ENCODE results near the gene STMN3. TPM values are rescaled to one million over a fixed set of nuclear protein-coding genes. Genes with fewer than 3 reads are reported as not detected.

The STMN3 gene
- total RNA-seq, 2 experiments from 2014 or later: 42.1 to 45.6 TPM

DNA sequence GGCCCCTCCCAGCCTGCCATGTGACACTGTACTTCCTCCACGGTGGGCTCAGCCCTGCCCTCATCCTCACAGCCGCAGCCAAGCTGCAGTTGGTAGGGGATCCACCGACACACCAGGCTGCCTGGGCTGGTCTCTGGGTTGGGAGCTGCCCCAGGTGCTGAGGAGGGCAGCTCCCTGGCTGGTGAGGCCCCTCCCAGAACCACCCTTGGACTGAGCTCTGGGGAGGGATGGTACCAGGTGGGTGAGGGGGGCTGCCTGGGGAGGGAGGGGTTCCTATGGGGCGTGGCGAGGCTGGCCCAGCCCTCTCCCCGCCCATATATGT, 43.0 kb upstream of the STMN3 start:
- Mint-ChIP-seq H3K27ac (peak overlapping the region; percentile 58), H3K9me3 (no peaks in the 10 kb centered on the region), H3K4me1 (peaks cover 5% of the 10 kb centered on the region), H3K27me3 (no peaks in the 10 kb centered on the region), H3K4me3 (no peak overlapping the region), H3K36me3 (peaks cover 7% of the 10 kb centered on the region)
- DNase-seq (no peak), ATAC-seq (ENCODE audit: low read depth) (peak; percentile 70)
- POLR2A ChIA-PET: interaction anchor here (0.9 to 2.6 kb wide), 4 partner anchors 11 to 69 kb away, joined by 3 to 16 read pairs (median 4); partner anchors contain the start of genes ARFRP1, GMEB2, LIME1 and RTEL1

GRCh38 chr20:63695424-63696305, 42.4 kb upstream of the STMN3 start:
- H3K9me3 Mint-ChIP-seq: no peaks in the 10 kb centered on the region
- H3K4me3 Mint-ChIP-seq: no peak overlapping the region
- H3K4me1 Mint-ChIP-seq: peaks cover 5% of the 10 kb centered on the region
- H3K27me3 Mint-ChIP-seq: no peaks in the 10 kb centered on the region
- POLR2A ChIA-PET: interaction anchor here (0.9 to 2.6 kb wide), 3 partner anchors 12 to 41 kb away, joined by 3 to 16 read pairs (median 4); partner anchors contain the start of genes ARFRP1, LIME1, RTEL1 and ZGPAT
- DNase-seq: no peak
- peak overlapping the region; percentile 58 for H3K27ac Mint-ChIP-seq
- ATAC-seq (ENCODE audit: low read depth): no peak
- peaks cover 7% of the 10 kb centered on the region for H3K36me3 Mint-ChIP-seq

DNA sequence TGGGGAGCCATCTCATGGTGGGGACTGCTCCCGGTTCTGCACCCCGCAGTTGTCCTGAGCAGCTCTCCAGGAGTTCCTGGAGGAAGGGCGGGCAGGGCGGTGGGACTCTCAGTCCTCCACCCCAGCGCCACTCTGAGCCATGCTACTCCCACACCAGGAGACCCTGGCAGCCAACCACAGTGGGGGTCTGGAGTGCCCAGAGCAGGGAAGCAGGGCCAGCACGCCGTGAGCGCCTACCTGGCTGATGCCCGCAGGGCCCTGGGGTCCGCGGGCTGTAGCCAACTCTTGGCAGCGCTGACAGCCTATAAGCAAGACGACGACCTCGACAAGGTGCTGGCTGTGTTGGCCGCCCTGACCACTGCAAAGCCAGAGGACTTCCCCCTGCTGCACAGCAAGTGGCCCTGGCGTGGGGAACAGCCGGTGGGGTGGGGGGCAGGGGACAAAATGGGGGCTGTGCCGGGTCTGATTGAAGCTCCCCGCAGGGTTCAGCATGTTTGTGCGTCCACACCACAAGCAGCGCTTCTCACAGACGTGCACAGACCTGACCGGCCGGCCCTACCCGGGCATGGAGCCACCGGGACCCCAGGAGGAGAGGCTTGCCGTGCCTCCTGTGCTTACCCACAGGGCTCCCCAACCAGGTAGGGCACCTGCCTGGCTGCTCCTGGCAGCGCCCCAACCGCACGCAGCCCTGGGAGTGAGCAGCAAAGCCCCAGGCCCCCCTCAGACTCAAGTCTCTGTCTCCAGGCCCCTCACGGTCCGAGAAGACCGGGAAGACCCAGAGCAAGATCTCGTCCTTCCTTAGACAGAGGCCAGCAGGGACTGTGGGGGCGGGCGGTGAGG, 41.6 kb upstream of the STMN3 start:
- no peak for DNase-seq
- Mint-ChIP-seq H3K27ac (no peak overlapping the region), H3K9me3 (no peaks in the 10 kb centered on the region), H3K27me3 (no peaks in the 10 kb centered on the region), H3K36me3 (peaks cover 7% of the 10 kb centered on the region), H3K4me3 (no peak overlapping the region), H3K4me1 (peaks cover 5% of the 10 kb centered on the region)
- POLR2A ChIA-PET: interaction anchor here (0.9 kb wide), 1 partner anchor 42 kb away, joined by 3 read pairs; the partner anchor contains the start of gene LIME1
- ATAC-seq (ENCODE audit: low read depth): no peak

GRCh38 chr20:63693733-63694583, 40.7 kb upstream of the STMN3 start:
- Mint-ChIP-seq H3K9me3 (no peaks in the 10 kb centered on the region), H3K27me3 (no peaks in the 10 kb centered on the region), H3K4me1 (peaks cover 5% of the 10 kb centered on the region), H3K27ac (peak overlapping the region; percentile 89), H3K36me3 (peaks cover 7% of the 10 kb centered on the region), H3K4me3 (peak overlapping the region; percentile 32)
- no peak for DNase-seq
- ATAC-seq (ENCODE audit: low read depth): no peak
- POLR2A ChIA-PET: no interaction called here

GRCh38 chr20:63693083-63693732, 40.0 kb upstream of the STMN3 start:
- no peak overlapping the region for H3K4me3 Mint-ChIP-seq
- peaks cover 7% of the 10 kb centered on the region for H3K36me3 Mint-ChIP-seq
- no peak overlapping the region for H3K27ac Mint-ChIP-seq
- ATAC-seq (ENCODE audit: low read depth): no peak
- POLR2A ChIA-PET: no interaction called here
- no peak for DNase-seq
- H3K4me1 Mint-ChIP-seq: peaks cover 5% of the 10 kb centered on the region
- no peaks in the 10 kb centered on the region for H3K27me3 Mint-ChIP-seq
- no peaks in the 10 kb centered on the region for H3K9me3 Mint-ChIP-seq

DNA sequence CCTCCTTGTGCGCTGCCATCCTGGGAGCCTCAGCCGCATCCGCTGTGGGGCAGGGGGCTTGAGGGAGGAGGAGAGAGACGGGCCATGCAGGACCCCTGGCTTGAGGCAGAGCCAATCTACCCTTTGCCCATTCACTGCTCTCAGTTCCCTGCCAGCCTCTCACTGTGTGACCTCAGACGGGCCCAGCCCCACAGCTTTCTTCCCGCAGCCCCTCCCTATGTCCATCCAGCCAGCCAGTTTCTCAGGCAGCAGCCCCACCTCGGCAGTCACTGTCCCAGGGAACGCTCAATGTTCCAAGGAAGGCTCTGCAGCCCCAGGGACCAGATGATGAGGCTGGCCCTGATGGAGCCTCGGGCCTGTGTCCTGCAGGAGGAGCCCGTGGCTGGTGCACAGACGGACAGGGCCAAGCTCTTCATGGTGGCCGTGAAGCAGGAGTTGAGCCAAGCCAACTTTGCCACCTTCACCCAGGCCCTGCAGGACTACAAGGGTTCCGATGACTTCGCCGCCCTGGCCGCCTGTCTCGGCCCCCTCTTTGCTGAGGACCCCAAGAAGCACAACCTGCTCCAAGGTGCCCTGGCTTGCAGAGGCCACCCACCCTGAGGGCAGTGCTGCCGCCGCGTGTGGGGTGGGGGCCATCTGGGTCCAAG, 39.3 kb upstream of the STMN3 start:
- Mint-ChIP-seq H3K27me3 (no peaks in the 10 kb centered on the region), H3K4me1 (peaks cover 5% of the 10 kb centered on the region), H3K4me3 (no peak overlapping the region), H3K36me3 (peaks cover 7% of the 10 kb centered on the region), H3K9me3 (no peaks in the 10 kb centered on the region), H3K27ac (no peak overlapping the region)
- DNase-seq (no peak), ATAC-seq (ENCODE audit: low read depth) (no peak)
- POLR2A ChIA-PET: no interaction called here

DNA sequence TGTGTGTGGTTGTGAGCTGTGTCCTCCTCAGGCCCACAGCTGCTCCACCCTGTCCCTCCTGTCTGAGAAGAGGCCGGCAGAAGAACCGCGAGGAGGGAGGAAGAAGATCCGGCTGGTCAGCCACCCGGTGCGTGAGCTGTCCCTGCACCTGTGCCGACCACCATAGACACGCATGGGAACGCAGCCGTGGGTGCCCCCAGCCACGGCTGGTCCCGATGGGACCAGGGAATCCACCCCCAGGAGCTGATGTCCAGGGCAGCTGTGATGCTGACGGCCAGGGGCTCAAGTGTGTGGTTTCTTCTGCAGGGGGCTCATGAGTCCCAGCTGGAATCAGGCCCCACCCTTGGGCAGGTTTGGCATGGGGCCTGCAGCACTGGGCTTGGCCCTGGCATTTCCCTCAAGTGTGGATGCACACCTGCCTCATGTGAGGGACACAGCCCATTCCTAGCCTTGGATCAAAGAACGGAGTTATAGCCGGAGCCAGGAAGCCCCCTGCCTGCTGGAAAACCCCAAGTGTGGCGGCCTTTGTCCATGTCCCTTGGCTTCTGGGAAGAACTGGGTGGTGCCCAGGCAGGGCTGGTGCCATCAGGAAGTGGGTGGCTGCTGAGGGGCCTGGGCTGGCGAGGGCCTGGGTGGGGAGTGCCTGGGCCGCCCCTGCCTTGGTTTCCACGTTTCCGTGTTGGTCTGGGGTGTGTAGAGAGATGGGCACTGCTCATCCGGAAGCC, 38.6 kb upstream of the STMN3 start:
- Mint-ChIP-seq H3K4me1 (peaks cover 5% of the 10 kb centered on the region), H3K27ac (no peak overlapping the region), H3K27me3 (no peaks in the 10 kb centered on the region), H3K36me3 (peaks cover 7% of the 10 kb centered on the region), H3K4me3 (no peak overlapping the region), H3K9me3 (no peaks in the 10 kb centered on the region)
- DNase-seq (no peak), ATAC-seq (ENCODE audit: low read depth) (no peak)
- POLR2A ChIA-PET: no interaction called here

- H3K27ac Mint-ChIP-seq: no peak overlapping the region
These were observed 37.9 kb upstream of the STMN3 start for GRCh38 chr20:63690898-63691710.

DNA sequence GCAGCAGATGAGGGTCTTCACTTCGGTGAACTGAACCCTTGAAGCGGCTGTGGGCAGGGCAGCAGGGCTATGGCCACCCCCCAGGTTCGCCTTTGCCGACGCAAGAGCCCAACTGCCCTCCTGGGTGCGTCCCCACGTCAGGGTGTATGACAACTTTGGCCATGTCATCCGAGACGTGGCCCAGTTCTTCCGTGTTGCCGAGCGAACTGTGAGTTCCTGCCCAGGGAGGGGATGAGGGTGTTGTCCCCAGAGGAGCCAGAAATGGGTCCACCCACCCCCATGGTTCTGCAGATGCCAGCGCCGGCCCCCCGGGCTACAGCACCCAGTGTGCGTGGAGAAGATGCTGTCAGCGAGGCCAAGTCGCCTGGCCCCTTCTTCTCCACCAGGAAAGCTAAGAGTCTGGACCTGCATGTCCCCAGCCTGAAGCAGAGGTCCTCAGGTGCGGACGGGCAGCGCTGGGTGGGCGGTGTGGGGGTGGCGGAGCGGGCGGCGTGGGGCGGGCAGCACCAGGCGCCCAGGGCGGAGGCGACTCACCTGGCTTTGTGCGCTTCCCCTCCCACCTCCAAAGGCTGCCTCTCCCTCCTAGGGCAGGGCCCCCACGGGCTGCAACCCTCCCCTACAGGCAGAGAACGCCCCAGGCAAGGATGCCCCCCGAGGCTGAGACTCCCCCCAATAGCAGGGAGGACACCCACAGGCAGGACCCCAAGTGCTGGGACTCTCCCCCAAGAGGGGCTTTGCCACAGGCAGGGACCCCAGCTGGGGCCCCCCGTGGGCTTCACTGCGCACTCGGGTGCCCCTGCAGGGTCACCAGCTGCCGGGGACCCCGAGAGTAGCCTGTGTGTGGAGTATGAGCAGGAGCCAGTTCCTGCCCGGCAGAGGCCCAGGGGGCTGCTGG, 37.0 kb upstream of the STMN3 start:
- POLR2A ChIA-PET: no interaction called here
- peaks cover 5% of the 10 kb centered on the region for H3K36me3 Mint-ChIP-seq
- DNase-seq: no peak
- peaks cover 2% of the 10 kb centered on the region for H3K4me1 Mint-ChIP-seq
- no peaks in the 10 kb centered on the region for H3K27me3 Mint-ChIP-seq
- ATAC-seq (ENCODE audit: low read depth): no peak
- no peaks in the 10 kb centered on the region for H3K9me3 Mint-ChIP-seq
- no peak overlapping the region for H3K27ac Mint-ChIP-seq
- H3K4me3 Mint-ChIP-seq: no peak overlapping the region

More at GRCh38 chr20:63690898-63691710, 37.9 kb upstream of the STMN3 start:
- POLR2A ChIA-PET: no interaction called here
- Mint-ChIP-seq H3K9me3 (no peaks in the 10 kb centered on the region), H3K36me3 (peaks cover 6% of the 10 kb centered on the region), H3K4me3 (no peak overlapping the region), H3K27me3 (no peaks in the 10 kb centered on the region), H3K4me1 (peaks cover 3% of the 10 kb centered on the region)
- DNase-seq (no peak), ATAC-seq (ENCODE audit: low read depth) (no peak)

- ATAC-seq (ENCODE audit: low read depth): no peak
- POLR2A ChIA-PET: no interaction called here
- Mint-ChIP-seq H3K27ac (no peak overlapping the region), H3K36me3 (peaks cover 5% of the 10 kb centered on the region), H3K9me3 (no peaks in the 10 kb centered on the region), H3K4me1 (peaks cover 2% of the 10 kb centered on the region), H3K27me3 (no peaks in the 10 kb centered on the region), H3K4me3 (no peak overlapping the region)
- DNase-seq: no peak
These were observed 36.1 kb upstream of the STMN3 start for GRCh38 chr20:63689046-63690002.

Measured in activated naive CD8-positive, alpha-beta T cell treated with anti-CD3 and anti-CD28 coated beads, Interleukin-2, amount 10 ng/mL, durations not matched to agents 7 days and 5 days (primary cell).